HG02759 (cell line): ENCODE results near the gene DHCR24.

Experiments used
- ATAC-seq: cut with Tn5 transposase; IDR thresholded peaks from one replicate; pipeline ENCODE4 v1.9.1; 2021; ENCODE audit warnings: mild to moderate bottlenecking, moderate library complexity; ENCODE audit not compliant: unreplicated experiment

Gene DHCR24

GRCh38 chr1:54848134-54848948 lies 38.7 kb downstream of the DHCR24 start:
- ATAC-seq: no peak

- ATAC-seq: no peak
Observed at GRCh38 chr1:54846716-54847284, 40.2 kb downstream of the DHCR24 start.

GRCh38 chr1:54846301-54846700 lies 40.7 kb downstream of the DHCR24 start:
- no peak for ATAC-seq

- ATAC-seq: no peak
Observed at GRCh38 chr1:54845772-54846171, 41.2 kb downstream of the DHCR24 start.

GRCh38 chr1:54844564-54844963 lies 42.4 kb downstream of the DHCR24 start:
- ATAC-seq: no peak

GRCh38 chr1:54843449-54843848 lies 43.5 kb downstream of the DHCR24 start:
- no peak for ATAC-seq

GRCh38 chr1:54842963-54843362 lies 44.0 kb downstream of the DHCR24 start:
- no peak for ATAC-seq

GRCh38 chr1:54842206-54842915 lies 44.6 kb downstream of the DHCR24 start:
- no peak for ATAC-seq

GRCh38 chr1:54839824-54840223 lies 47.2 kb downstream of the DHCR24 start:
- ATAC-seq: no peak

GRCh38 chr1:54838565-54839180 lies 48.3 kb downstream of the DHCR24 start:
- ATAC-seq: no peak

GRCh38 chr1:54837002-54837853 lies 49.8 kb downstream of the DHCR24 start:
- ATAC-seq: no peak

GRCh38 chr1:54836594-54836993 lies 50.4 kb downstream of the DHCR24 start:
- no peak for ATAC-seq

GRCh38 chr1:54835970-54836369 lies 51.0 kb downstream of the DHCR24 start:
- no peak for ATAC-seq

GRCh38 chr1:54835131-54835898 lies 51.7 kb downstream of the DHCR24 start:
- ATAC-seq: no peak

GRCh38 chr1:54834007-54834541 lies 52.9 kb downstream of the DHCR24 start:
- ATAC-seq: no peak

- no peak for ATAC-seq
Observed at GRCh38 chr1:54833121-54833520, 53.9 kb downstream of the DHCR24 start.

- ATAC-seq: no peak
Observed at GRCh38 chr1:54826226-54826816, 60.7 kb downstream of the DHCR24 start.

GRCh38 chr1:54825696-54826095 lies 61.3 kb downstream of the DHCR24 start:
- ATAC-seq: no peak

- ATAC-seq: no peak
Observed at GRCh38 chr1:54823670-54824069, 63.3 kb downstream of the DHCR24 start.
